A549 treated with CpdA at 1 μM for 4 hours (cell line): Measurements from ENCODE around the gene RBM24. TPM values are rescaled to one million over a fixed set of nuclear protein-coding genes. Genes with fewer than 3 reads are reported as not detected.

Source experiments
- total RNA-seq: library from RNA; stranded (reverse); fragments of 200-300 nt; extraction: Qiagen RNA extraction; gene quantifications from 5 replicates; pipeline ENCODE4 v1.2.3, GENCODE V29; 2022; ENCODE audit warnings: low read depth

RBM24 gene
- total RNA-seq: 9.3 to 12.2 TPM (median 11.0 TPM) in 5 replicates

DNA sequence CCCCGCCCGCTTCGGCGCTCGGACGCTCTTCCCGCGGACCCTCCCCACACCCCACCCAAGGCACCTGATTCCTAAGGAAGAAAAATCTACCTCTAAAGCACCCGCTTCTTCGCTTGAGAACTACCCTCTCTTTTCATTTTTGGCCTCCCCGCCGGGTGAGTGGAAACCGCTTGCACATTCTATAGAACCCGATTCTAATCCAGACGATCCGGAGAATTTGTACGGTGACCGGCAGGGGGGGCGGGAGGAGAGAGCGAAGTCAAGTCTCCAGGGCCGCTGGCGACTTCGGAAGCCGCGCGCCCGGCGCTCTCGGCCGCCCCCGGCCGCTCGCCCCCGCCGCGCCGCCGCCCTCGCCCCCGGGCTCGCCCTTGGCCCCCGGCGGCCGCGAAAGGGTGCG lies at the start of gene RBM24:
TSS of gene RBM24 (plus strand) at position 262 of the 397 bp plus-strand sequence. CDS start 221 bp downstream, outside the sequence.

Other genes with a start within 250 kb of the RBM24 start
- gene STMND1, start 179.3 kb upstream of the RBM24 start, total RNA-seq: not detected in 5 replicates
- 11.7 to 15.9 TPM (median 13.1 TPM) in 5 replicates for gene CAP2, start 112.2 kb downstream of the RBM24 start, total RNA-seq